Gastroesophageal sphincter (tissue), 3 donors: Measurements from ENCODE around the gene SPATA31D4.

Experiments
- CTCF ChIP-seq, 4 experiments: fragments of 200-600 bp in 2 of 4; fragments of 450-650 bp in 2 of 4; sonication (generic) in 1 of 4; IDR thresholded peaks; one replicate each; pipeline ENCODE4 v1.5.1; 2017 to 2019; ENCODE audit warnings: antibody characterized with exemption in 4 of 4, mild to moderate bottlenecking in 2 of 4, moderate library complexity in 2 of 4
- EP300 ChIP-seq: sonication (generic); formaldehyde crosslinking; IDR thresholded peaks from one replicate; pipeline ENCODE4 v1.6.1; 2017; ENCODE audit warnings: antibody characterized with exemption, mild to moderate bottlenecking
- POLR2A ChIP-seq, 2 donors: fragments of 450-650 bp; IDR thresholded peaks; one replicate each; pipeline ENCODE4 v1.6.1; 2017; ENCODE audit warnings: antibody characterized with exemption in 2 of 2, mild to moderate bottlenecking in 2 of 2, moderate library complexity in 1 of 2

- TF ChIP-seq EP300 (no peak), POLR2A (IDR thresholded peaks at IDR 0.05) (no peak), CTCF (IDR thresholded peaks at IDR 0.05) (no peak)
Measured at GRCh38 chr9:81902626-81903025, 25.6 kb upstream of the SPATA31D4 start.
